Activated naive CD8-positive, alpha-beta T cell treated with anti-CD3 and anti-CD28 coated beads for 36 hours (primary cell): ENCODE measurements around the gene RARA. TPM values are rescaled to one million over a fixed set of nuclear protein-coding genes. Genes with fewer than 3 reads are reported as not detected.
"Not testable (repeated sequence)": the region's sequence is repeated elsewhere in the genome, so short reads cannot be mapped to it uniquely, and the experiment has no call there.

Experiments used
- DNase-seq: peaks from one replicate; pipeline ENCODE4 v3.0.0; 2021
- H3K27ac Mint-ChIP-seq: one replicate; pipeline ENCODE4 v1.8.0; 2022; ENCODE audit warnings: mild to moderate bottlenecking, moderate library complexity, mixed read lengths
- H3K27me3 Mint-ChIP-seq: one replicate; pipeline ENCODE4 v1.8.0; 2022; ENCODE audit warnings: mild to moderate bottlenecking, mixed read lengths
- H3K36me3 Mint-ChIP-seq: one replicate; pipeline ENCODE4 v1.8.0; 2021; ENCODE audit warnings: mild to moderate bottlenecking, mixed read lengths
- H3K4me1 Mint-ChIP-seq: one replicate; pipeline ENCODE4 v1.8.0; 2021; ENCODE audit warnings: mixed read lengths
- H3K4me3 Mint-ChIP-seq: one replicate; pipeline ENCODE4 v1.8.0; 2022; ENCODE audit warnings: mild to moderate bottlenecking, moderate library complexity, mixed read lengths
- H3K9me3 Mint-ChIP-seq: one replicate; pipeline ENCODE4 v1.8.0; 2022; ENCODE audit warnings: mixed read lengths
- total RNA-seq, 2 experiments: library from RNA; stranded (reverse); gene quantifications; one replicate each; pipeline ENCODE4 v1.2.3, GENCODE V29; 2021

The RARA gene
- total RNA-seq, 2 experiments from 2014 or later = 31.2 to 33.3 TPM

- H3K27ac Mint-ChIP-seq = peak within 1 kb of the TSS; percentile 99
- peak; percentile 98 for DNase-seq
- H3K9me3 Mint-ChIP-seq = no peaks in the 10 kb centered on the region
- H3K4me3 Mint-ChIP-seq = peak within 1 kb of the TSS; percentile 95
- peaks cover 6% of the 10 kb centered on the region for H3K27me3 Mint-ChIP-seq
- H3K36me3 Mint-ChIP-seq = peaks cover 40% of the 10 kb centered on the region
- H3K4me1 Mint-ChIP-seq = peaks cover 56% of the 10 kb centered on the region
These were observed 21.2 kb upstream of the RARA start, which contains the start of gene CDC6 for GRCh38 chr17:40287494-40288369. Gene CDC6, plus strand, starts transcription at chr17:40287879. Its CDS starts 1,542 bp downstream, at chr17:40289421.

- H3K36me3 Mint-ChIP-seq = peaks cover 60% of the 10 kb centered on the region
- H3K4me1 Mint-ChIP-seq = peaks cover 39% of the 10 kb centered on the region
- H3K4me3 Mint-ChIP-seq = no peak overlapping the region
- H3K27me3 Mint-ChIP-seq = peaks cover 6% of the 10 kb centered on the region
- H3K9me3 Mint-ChIP-seq = no peaks in the 10 kb centered on the region
- DNase-seq = no peak
- H3K27ac Mint-ChIP-seq = peak overlapping the region; percentile 3
These were observed 18.2 kb upstream of the RARA start for GRCh38 chr17:40290629-40291280.

GRCh38 chr17:40291281-40291664, 17.7 kb upstream of the RARA start:
- Mint-ChIP-seq H3K4me1 (peaks cover 40% of the 10 kb centered on the region), H3K9me3 (no peaks in the 10 kb centered on the region), H3K27me3 (peaks cover 6% of the 10 kb centered on the region), H3K27ac (peak overlapping the region; percentile 3), H3K4me3 (no peak overlapping the region), H3K36me3 (peaks cover 63% of the 10 kb centered on the region)
- no peak for DNase-seq

- H3K9me3 Mint-ChIP-seq = no peaks in the 10 kb centered on the region
These were observed 15.6 kb upstream of the RARA start for GRCh38 chr17:40293363-40293762.

GRCh38 chr17:40295488-40296436, 13.2 kb upstream of the RARA start:
- H3K36me3 Mint-ChIP-seq = peaks cover 60% of the 10 kb centered on the region
- no peaks in the 10 kb centered on the region for H3K9me3 Mint-ChIP-seq
- no peak overlapping the region for H3K4me3 Mint-ChIP-seq
- H3K4me1 Mint-ChIP-seq = peaks cover 11% of the 10 kb centered on the region
- DNase-seq = no peak
- no peak overlapping the region for H3K27ac Mint-ChIP-seq
- no peaks in the 10 kb centered on the region for H3K27me3 Mint-ChIP-seq

More at GRCh38 chr17:40293363-40293762, 15.6 kb upstream of the RARA start:
- no peak for DNase-seq
- no peaks in the 10 kb centered on the region for H3K27me3 Mint-ChIP-seq
- H3K4me1 Mint-ChIP-seq = peaks cover 27% of the 10 kb centered on the region
- no peak overlapping the region for H3K4me3 Mint-ChIP-seq
- peaks cover 70% of the 10 kb centered on the region for H3K36me3 Mint-ChIP-seq
- H3K27ac Mint-ChIP-seq = no peak overlapping the region

GRCh38 chr17:40297511-40297910, 11.5 kb upstream of the RARA start:
- H3K27me3 Mint-ChIP-seq = no peaks in the 10 kb centered on the region
- H3K36me3 Mint-ChIP-seq = peaks cover 55% of the 10 kb centered on the region
- H3K4me3 Mint-ChIP-seq = no peak overlapping the region

GRCh38 chr17:40298726-40299125, 10.3 kb upstream of the RARA start:
- Mint-ChIP-seq H3K27ac (no peak overlapping the region), H3K9me3 (no peaks in the 10 kb centered on the region), H3K4me3 (no peak overlapping the region), H3K27me3 (no peaks in the 10 kb centered on the region), H3K4me1 (peaks cover 14% of the 10 kb centered on the region), H3K36me3 (peaks cover 58% of the 10 kb centered on the region)
- DNase-seq = no peak

More at GRCh38 chr17:40297511-40297910, 11.5 kb upstream of the RARA start:
- Mint-ChIP-seq H3K27ac (no peak overlapping the region), H3K4me1 (peaks cover 5% of the 10 kb centered on the region), H3K9me3 (no peaks in the 10 kb centered on the region)
- no peak for DNase-seq

- Mint-ChIP-seq H3K4me1 (peaks cover 17% of the 10 kb centered on the region), H3K36me3 (peaks cover 59% of the 10 kb centered on the region)
- H3K9me3 Mint-ChIP-seq, H3K4me3 Mint-ChIP-seq, H3K27ac Mint-ChIP-seq, H3K27me3 Mint-ChIP-seq, DNase-seq: not testable (repeated sequence)
These were observed 9.7 kb upstream of the RARA start for GRCh38 chr17:40299159-40299757.

- Mint-ChIP-seq H3K4me3 (no peak overlapping the region), H3K27me3 (no peaks in the 10 kb centered on the region), H3K36me3 (peaks cover 53% of the 10 kb centered on the region), H3K27ac (no peak overlapping the region), H3K4me1 (peaks cover 25% of the 10 kb centered on the region), H3K9me3 (no peaks in the 10 kb centered on the region)
- no peak for DNase-seq
These were observed 7.7 kb upstream of the RARA start for GRCh38 chr17:40301315-40301714.

GRCh38 chr17:40303009-40303657, 5.8 kb upstream of the RARA start:
- no peak for DNase-seq
- Mint-ChIP-seq H3K27me3 (no peaks in the 10 kb centered on the region), H3K36me3 (peaks cover 42% of the 10 kb centered on the region), H3K4me1 (peaks cover 25% of the 10 kb centered on the region), H3K27ac (no peak overlapping the region), H3K4me3 (no peak overlapping the region), H3K9me3 (no peaks in the 10 kb centered on the region)

- no peaks in the 10 kb centered on the region for H3K27me3 Mint-ChIP-seq
- no peaks in the 10 kb centered on the region for H3K9me3 Mint-ChIP-seq
- H3K36me3 Mint-ChIP-seq = peaks cover 37% of the 10 kb centered on the region
- H3K4me3 Mint-ChIP-seq = no peak overlapping the region
- peaks cover 25% of the 10 kb centered on the region for H3K4me1 Mint-ChIP-seq
- H3K27ac Mint-ChIP-seq = peak overlapping the region; percentile 37
- DNase-seq = no peak
These were observed 5.0 kb upstream of the RARA start for GRCh38 chr17:40303708-40304551.

- H3K9me3 Mint-ChIP-seq, DNase-seq, H3K27ac Mint-ChIP-seq, H3K4me3 Mint-ChIP-seq, H3K27me3 Mint-ChIP-seq: not testable (repeated sequence)
- Mint-ChIP-seq H3K4me1 (peaks cover 29% of the 10 kb centered on the region), H3K36me3 (peaks cover 33% of the 10 kb centered on the region)
These were observed 4.5 kb upstream of the RARA start for GRCh38 chr17:40304552-40304863.

- not testable (repeated sequence) for DNase-seq, H3K27ac Mint-ChIP-seq, H3K9me3 Mint-ChIP-seq, H3K4me3 Mint-ChIP-seq, H3K27me3 Mint-ChIP-seq
- Mint-ChIP-seq H3K36me3 (peaks cover 33% of the 10 kb centered on the region), H3K4me1 (peaks cover 33% of the 10 kb centered on the region)
These were observed 4.1 kb upstream of the RARA start for GRCh38 chr17:40304866-40305265.
